Anterior cingulate cortex (tissue), 58 donors: ENCODE results near the gene DGCR6L.
"Not testable (repeated sequence)": the region's sequence is repeated elsewhere in the genome, so short reads cannot be mapped to it uniquely, and the experiment has no call there.

Experiments used
- DNase-seq, 58 donors: peaks; one replicate each; lab custom pipeline; 2025; lab: John Stamatoyannopoulos, UW

Gene DGCR6L

DNA sequence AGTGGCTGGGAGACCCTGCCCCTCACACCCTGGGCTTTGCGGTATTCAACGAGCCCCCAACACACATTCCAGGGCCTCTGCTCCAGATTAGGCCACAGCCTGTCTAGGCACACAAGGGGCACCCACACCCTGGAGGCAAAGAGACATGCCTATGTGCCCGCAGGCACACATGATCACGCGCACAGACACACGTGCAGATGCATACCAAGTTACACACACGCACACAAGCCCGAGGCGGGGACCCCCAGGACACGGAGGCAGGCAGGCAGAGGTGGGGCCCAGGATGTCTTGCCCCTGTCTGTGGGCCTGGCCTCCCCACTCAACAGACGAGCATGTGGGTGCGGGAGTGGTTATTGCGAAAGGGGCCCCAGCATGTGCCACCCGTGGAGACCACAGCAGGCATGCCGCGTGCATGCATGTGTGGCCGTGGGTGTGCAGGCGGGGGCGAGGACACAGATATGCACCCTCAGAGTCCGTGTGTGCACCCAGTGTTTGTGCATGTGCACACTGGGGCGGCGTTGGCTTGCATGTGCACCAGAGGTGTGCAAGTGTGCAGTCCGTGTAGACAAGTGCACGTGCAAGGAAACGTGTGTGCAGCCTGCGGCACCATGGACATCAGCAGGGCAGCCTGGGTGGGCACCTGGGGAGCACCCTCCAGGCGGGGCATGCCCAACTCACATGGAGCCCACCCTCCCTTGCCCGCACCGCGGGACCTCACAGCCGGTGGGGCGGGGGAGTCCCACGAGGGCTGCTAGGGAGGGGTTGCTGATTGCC lies 53.0 kb downstream of the DGCR6L start:
- DNase-seq, result peak in 5 of 58 donors; percentile 16 to 46 (median 35)

DNA sequence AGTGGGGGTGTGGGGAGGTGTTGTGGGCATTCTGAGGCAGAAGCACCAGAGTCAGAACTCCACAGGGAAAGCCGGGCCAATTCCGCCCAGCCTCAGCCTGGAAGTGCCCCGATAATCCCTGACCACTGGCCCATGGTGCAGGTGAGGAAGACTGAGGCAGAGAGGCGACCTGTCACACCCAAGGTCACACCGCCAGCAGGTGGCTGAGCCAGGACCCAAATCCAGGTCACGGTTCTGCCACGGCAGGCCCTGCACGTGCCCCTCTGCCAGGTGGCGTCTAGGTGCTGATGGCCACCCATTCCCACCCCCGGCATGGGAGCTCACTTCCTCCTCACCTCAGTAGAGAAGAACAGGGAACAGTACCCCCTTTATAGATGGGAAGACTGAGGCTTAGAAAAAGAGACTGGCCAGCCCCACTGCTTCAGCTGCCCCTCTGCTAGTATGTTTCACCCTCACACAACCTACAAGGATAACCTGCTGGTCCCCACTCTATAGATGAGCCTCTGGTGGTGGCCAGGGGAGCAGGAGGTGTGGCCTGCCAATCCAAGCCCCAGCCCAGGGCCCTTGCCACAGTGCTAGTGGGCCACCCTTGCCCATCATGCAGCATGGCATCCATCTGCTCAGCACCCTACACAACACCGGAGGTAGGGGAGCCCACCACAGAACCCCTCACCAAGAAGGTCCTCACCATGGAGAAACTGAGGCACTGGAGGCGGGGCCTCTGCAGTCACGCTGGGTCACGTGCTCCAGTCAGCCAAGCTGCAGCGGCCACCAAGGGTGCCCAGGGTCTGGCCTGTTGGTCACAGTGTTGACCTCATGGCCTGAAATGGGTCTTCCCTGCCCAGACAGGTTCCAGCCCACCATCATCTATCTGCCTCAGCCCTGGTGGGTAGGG lies 53.8 kb downstream of the DGCR6L start:
- not testable (repeated sequence) for DNase-seq

DNA sequence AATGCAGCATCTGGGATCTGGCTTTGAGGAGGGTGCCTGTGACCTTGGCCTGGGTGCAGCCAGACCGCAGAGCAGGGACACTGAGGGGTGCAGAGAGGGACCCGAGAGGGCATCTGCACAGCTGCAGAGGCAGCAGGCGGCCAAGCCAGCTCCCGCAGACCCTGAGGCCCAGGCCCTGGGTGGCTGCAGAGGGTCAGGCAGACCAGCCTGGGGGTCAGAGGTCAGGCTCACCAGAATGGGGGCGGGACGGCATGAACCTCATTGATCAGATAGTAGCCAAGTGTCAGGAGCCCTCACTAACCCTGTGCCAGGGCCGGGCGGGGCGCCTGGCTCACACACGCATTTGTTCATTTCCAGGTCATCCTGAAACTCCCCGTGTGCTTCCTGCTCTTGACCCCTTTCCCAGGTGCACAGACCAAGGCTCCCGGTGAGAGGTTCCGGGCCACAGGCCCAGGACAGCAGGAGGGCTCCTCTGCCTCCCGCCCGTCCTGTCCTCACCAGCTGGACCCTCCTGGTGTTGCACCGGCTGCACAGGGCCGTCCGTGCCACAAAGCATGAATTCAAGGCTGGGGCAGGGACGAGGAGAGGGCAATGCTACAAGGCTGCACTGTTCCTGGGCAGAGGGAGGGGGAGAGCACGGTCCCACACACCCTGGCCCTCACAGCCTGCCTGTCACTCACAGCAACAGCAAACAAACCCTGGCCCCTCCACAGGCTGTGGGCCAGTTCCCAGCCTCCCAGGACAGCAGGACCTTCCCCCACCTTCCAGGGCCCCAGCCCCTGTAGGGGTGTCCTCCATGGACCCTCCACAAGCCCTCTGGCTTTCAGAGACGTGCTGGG lies 55.0 kb downstream of the DGCR6L start:
- peak in 44 of 58 donors; percentile 19 to 82 (median 53) for DNase-seq
